ENCODE data around the gene NFE2L2.
"Not testable (repeated sequence)": the region's sequence is repeated elsewhere in the genome, so short reads cannot be mapped to it uniquely, and the experiment has no call there.

NFE2L2 gene

GRCh38 chr2:177256026-177256425 is 8.5 kb downstream of the NFE2L2 start:
- H3K9me3 ChIP-seq (ENCODE audit: control insufficient read depth, insufficient read depth, low read length), result peaks cover 4% of the 10 kb centered on the region
- H3K4me1 ChIP-seq (ENCODE audit: insufficient read depth, low read length), result peaks cover 51% of the 10 kb centered on the region

GRCh38 chr2:177255227-177255601 is 9.3 kb downstream of the NFE2L2 start:
- Histone ChIP-seq H3K9ac (ENCODE audit: low read depth, low read length) (no peak overlapping the region), H3K4me1 (ENCODE audit: insufficient read depth, low read length) (peaks cover 47% of the 10 kb centered on the region), H3K9me3 (ENCODE audit: control insufficient read depth, insufficient read depth, low read length) (peaks cover 4% of the 10 kb centered on the region), H3K36me3 (ENCODE audit: insufficient read depth, low read length) (no peaks in the 10 kb centered on the region)

More at GRCh38 chr2:177256026-177256425, 8.5 kb downstream of the NFE2L2 start:
- Histone ChIP-seq H3K9ac (ENCODE audit: low read depth, low read length) (no peak overlapping the region), H3K36me3 (ENCODE audit: insufficient read depth, low read length) (no peaks in the 10 kb centered on the region)

DNA sequence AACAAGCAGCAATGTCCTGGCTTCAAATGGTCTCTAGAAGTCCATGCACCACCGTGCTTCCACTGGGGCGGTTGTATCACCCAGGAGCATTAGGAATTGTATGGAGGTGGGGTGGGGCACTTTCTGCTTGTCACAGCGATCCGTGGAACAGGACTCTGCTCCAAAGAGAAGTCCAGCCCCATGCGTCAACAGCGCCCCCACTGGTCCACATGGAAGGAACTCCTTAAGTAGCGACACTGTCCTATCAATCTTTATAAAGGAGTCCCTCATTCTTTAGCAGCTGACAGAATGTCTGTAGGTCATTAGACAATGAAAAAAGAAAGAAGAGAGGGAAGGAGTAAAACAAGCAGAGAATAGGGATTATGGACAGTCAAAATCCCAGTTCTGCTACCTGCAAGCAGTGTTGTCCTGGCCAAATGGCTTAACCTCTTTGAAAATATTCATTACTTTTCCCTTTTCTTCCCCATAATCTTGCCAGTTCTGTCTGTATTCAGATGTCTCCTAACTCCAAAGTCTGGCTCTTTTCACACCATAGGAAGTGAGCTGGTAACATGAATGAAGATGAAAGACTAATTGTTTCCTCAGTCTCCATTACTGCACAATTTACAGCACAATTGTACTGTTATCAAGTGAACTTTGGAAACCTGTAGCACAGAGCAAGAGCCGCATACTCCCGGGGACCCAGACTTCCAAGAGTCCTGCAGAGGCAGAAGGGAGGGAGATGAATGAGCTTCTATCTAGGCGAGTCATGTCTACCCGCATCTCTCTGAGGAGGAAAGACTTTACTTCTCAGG is 9.9 kb downstream of the NFE2L2 start:
- H3K4me1 ChIP-seq (ENCODE audit: insufficient read depth, low read length), result peaks cover 46% of the 10 kb centered on the region
- peaks cover 4% of the 10 kb centered on the region for H3K9me3 ChIP-seq (ENCODE audit: control insufficient read depth, insufficient read depth, low read length)
- H3K36me3 ChIP-seq (ENCODE audit: insufficient read depth, low read length), result no peaks in the 10 kb centered on the region
- no peak overlapping the region for H3K9ac ChIP-seq (ENCODE audit: low read depth, low read length)

DNA sequence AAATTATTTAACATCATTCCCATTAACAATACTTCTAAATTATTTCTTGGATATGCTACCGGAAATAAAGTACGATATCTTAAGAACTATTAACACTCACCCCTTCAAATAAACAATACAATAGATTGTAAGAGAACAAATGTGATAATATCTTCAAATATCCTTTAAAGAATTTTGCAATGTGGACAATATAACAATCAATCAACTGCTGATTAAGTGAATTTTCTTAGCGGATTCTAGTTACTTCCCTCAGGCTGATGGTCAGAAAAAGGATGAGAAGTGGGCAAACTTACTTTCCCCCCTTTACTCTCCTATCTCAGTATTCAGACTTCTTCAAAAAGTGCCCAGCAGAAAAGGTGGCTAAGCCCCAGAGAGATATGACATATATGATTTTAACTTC is 10.8 kb downstream of the NFE2L2 start:
- Histone ChIP-seq H3K9ac (ENCODE audit: low read depth, low read length) (no peak overlapping the region), H3K36me3 (ENCODE audit: insufficient read depth, low read length) (no peaks in the 10 kb centered on the region), H3K4me1 (ENCODE audit: insufficient read depth, low read length) (peaks cover 46% of the 10 kb centered on the region), H3K9me3 (ENCODE audit: control insufficient read depth, insufficient read depth, low read length) (peaks cover 4% of the 10 kb centered on the region)

- H3K4me1 ChIP-seq (ENCODE audit: insufficient read depth, low read length), result peaks cover 46% of the 10 kb centered on the region
- no peaks in the 10 kb centered on the region for H3K36me3 ChIP-seq (ENCODE audit: insufficient read depth, low read length)
- no peaks in the 10 kb centered on the region for H3K9me3 ChIP-seq (ENCODE audit: control insufficient read depth, insufficient read depth, low read length)
- no peak overlapping the region for H3K9ac ChIP-seq (ENCODE audit: low read depth, low read length)
These were observed 11.6 kb downstream of the NFE2L2 start for GRCh38 chr2:177252808-177253531.

- Histone ChIP-seq H3K4me1 (ENCODE audit: insufficient read depth, low read length) (peaks cover 35% of the 10 kb centered on the region), H3K36me3 (ENCODE audit: insufficient read depth, low read length) (no peaks in the 10 kb centered on the region), H3K9ac (ENCODE audit: low read depth, low read length) (no peak overlapping the region), H3K9me3 (ENCODE audit: control insufficient read depth, insufficient read depth, low read length) (no peaks in the 10 kb centered on the region)
These were observed 13.4 kb downstream of the NFE2L2 start for GRCh38 chr2:177251165-177251542.

- Histone ChIP-seq H3K9ac (ENCODE audit: low read depth, low read length) (no peak overlapping the region), H3K4me1 (ENCODE audit: insufficient read depth, low read length) (peaks cover 34% of the 10 kb centered on the region), H3K9me3 (ENCODE audit: control insufficient read depth, insufficient read depth, low read length) (no peaks in the 10 kb centered on the region), H3K36me3 (ENCODE audit: insufficient read depth, low read length) (no peaks in the 10 kb centered on the region)
These were observed 14.1 kb downstream of the NFE2L2 start for GRCh38 chr2:177250461-177250860.

DNA sequence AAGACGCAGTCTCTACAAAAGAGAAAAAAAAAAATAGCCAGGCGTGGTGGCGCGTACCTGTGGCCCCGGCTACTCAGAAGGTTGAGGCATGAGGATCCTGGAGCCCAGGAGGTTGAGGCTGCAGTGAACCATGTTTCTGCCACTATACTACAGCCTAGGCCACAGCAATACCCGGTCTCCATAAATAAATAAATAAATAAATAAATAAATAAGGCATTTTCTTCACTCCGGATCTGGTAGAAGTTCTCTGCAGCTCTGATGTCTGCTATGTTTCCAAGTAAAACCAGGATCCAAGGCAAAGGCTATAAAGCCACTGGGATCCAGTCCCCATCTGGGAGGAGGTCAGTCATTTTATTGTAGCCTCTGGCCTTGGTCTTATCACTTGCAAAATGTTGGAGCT is 15.5 kb downstream of the NFE2L2 start:
- H3K36me3 ChIP-seq (ENCODE audit: insufficient read depth, low read length), result no peaks in the 10 kb centered on the region
- no peaks in the 10 kb centered on the region for H3K9me3 ChIP-seq (ENCODE audit: control insufficient read depth, insufficient read depth, low read length)
- no peak overlapping the region for H3K9ac ChIP-seq (ENCODE audit: low read depth, low read length)
- H3K4me1 ChIP-seq (ENCODE audit: insufficient read depth, low read length), result peaks cover 21% of the 10 kb centered on the region

- no peak overlapping the region for H3K9ac ChIP-seq (ENCODE audit: low read depth, low read length)
- no peaks in the 10 kb centered on the region for H3K36me3 ChIP-seq (ENCODE audit: insufficient read depth, low read length)
- H3K4me1 ChIP-seq (ENCODE audit: insufficient read depth, low read length), result peaks cover 22% of the 10 kb centered on the region
- no peaks in the 10 kb centered on the region for H3K9me3 ChIP-seq (ENCODE audit: control insufficient read depth, insufficient read depth, low read length)
These were observed 16.7 kb downstream of the NFE2L2 start for GRCh38 chr2:177247693-177248262.

- H3K36me3 ChIP-seq (ENCODE audit: insufficient read depth, low read length); H3K9ac ChIP-seq (ENCODE audit: low read depth, low read length); H3K9me3 ChIP-seq (ENCODE audit: control insufficient read depth, insufficient read depth, low read length): not testable (repeated sequence)
- peaks cover 26% of the 10 kb centered on the region for H3K4me1 ChIP-seq (ENCODE audit: insufficient read depth, low read length)
These were observed 17.9 kb downstream of the NFE2L2 start for GRCh38 chr2:177246523-177247030.

DNA sequence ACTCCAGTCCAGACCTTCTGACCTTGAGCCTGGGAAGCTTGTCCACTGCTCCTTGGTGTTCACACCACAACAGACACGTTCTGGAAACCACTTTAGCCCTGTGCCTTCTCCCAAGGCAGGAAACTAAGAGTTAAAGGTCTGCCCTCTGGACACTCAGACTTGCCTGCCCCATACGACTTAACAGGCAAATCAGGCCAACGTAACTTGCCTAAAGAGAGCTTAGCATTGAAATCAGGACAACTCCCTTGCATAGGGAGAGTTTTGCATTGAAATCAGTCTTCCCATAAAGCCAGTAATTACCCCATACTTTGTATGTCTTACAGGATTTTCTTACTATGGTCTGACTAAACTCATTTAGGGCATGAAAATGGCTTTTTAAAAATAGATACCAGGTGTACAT is 18.5 kb downstream of the NFE2L2 start:
- Histone ChIP-seq H3K9ac (ENCODE audit: low read depth, low read length) (no peak overlapping the region), H3K4me1 (ENCODE audit: insufficient read depth, low read length) (peaks cover 28% of the 10 kb centered on the region), H3K9me3 (ENCODE audit: control insufficient read depth, insufficient read depth, low read length) (no peaks in the 10 kb centered on the region), H3K36me3 (ENCODE audit: insufficient read depth, low read length) (no peaks in the 10 kb centered on the region)

- Histone ChIP-seq H3K4me1 (ENCODE audit: insufficient read depth, low read length) (peaks cover 31% of the 10 kb centered on the region), H3K9me3 (ENCODE audit: control insufficient read depth, insufficient read depth, low read length) (no peaks in the 10 kb centered on the region), H3K36me3 (ENCODE audit: insufficient read depth, low read length) (no peaks in the 10 kb centered on the region), H3K9ac (ENCODE audit: low read depth, low read length) (no peak overlapping the region)
These were observed 19.5 kb downstream of the NFE2L2 start for GRCh38 chr2:177245010-177245422.

DNA sequence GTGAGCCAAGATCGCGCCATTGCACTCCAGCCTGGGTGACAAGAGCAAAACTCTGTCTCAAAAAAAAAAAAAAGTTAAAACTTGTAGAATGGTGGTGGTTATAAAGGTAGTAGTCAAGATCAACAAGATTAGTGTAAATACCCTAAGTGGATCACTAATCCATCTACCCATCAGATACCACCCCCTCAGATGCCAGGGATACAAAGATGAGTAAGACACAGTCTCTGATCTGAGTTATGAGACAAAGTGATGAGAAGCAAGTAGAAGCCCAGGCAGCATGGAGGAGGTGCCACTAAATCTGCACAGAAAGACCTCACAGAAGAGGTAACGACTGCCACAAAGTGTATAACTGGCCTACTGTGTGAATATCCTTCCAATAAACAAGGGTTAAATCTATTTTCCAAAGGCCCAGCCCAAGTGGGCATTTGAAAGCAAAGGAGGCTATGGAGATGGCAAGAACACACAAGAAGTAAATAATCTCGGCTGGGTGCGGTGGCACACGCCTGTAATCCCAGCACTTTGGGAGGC is 20.2 kb downstream of the NFE2L2 start:
- Histone ChIP-seq H3K36me3 (ENCODE audit: insufficient read depth, low read length) (no peaks in the 10 kb centered on the region), H3K4me1 (ENCODE audit: insufficient read depth, low read length) (peaks cover 37% of the 10 kb centered on the region), H3K9ac (ENCODE audit: low read depth, low read length) (no peak overlapping the region), H3K9me3 (ENCODE audit: control insufficient read depth, insufficient read depth, low read length) (no peaks in the 10 kb centered on the region)

GRCh38 chr2:177243476-177243875 is 21.1 kb downstream of the NFE2L2 start:
- peaks cover 37% of the 10 kb centered on the region for H3K4me1 ChIP-seq (ENCODE audit: insufficient read depth, low read length)

More at GRCh38 chr2:177243476-177243875, 21.1 kb downstream of the NFE2L2 start:
- Histone ChIP-seq H3K9me3 (ENCODE audit: control insufficient read depth, insufficient read depth, low read length) (no peaks in the 10 kb centered on the region), H3K36me3 (ENCODE audit: insufficient read depth, low read length) (no peaks in the 10 kb centered on the region), H3K9ac (ENCODE audit: low read depth, low read length) (no peak overlapping the region)
